Mesenchymal stem cell (in vitro differentiated cells and primary cell): ENCODE results near the gene SCIN.
"Not testable (repeated sequence)": the region's sequence is repeated elsewhere in the genome, so short reads cannot be mapped to it uniquely, and the experiment has no call there.

ENCODE experiments used
- DNase-seq: peaks from one replicate; pipeline ENCODE4 v3.0.0-alpha.2; 2013
- H2AFZ ChIP-seq: one replicate; pipeline ENCODE4 v1.6.1; 2013; ENCODE audit warnings: low read depth, mild to moderate bottlenecking, control low read depth, inconsistent platforms, low read length, moderate library complexity
- H2AK5ac ChIP-seq: 2 replicates; pipeline ENCODE4 v1.6.1; 2013; ENCODE audit warnings: low read length, moderate library complexity, mild to moderate bottlenecking, inconsistent platforms; ENCODE audit not compliant: severe bottlenecking
- H2BK120ac ChIP-seq: one replicate; pipeline ENCODE4 v1.6.1; 2013; ENCODE audit warnings: low read depth, mild to moderate bottlenecking, inconsistent platforms, low read length, moderate library complexity
- H2BK12ac ChIP-seq, 2 experiments: one replicate each; pipeline ENCODE4 v1.6.1; 2013; ENCODE audit warnings: inconsistent platforms in 2 of 2, low read length in 2 of 2, mild to moderate bottlenecking in 2 of 2, moderate library complexity in 2 of 2, control low read depth in 1 of 2
- H2BK15ac ChIP-seq: one replicate; pipeline ENCODE4 v1.6.1; 2013; ENCODE audit warnings: mild to moderate bottlenecking, low read depth, inconsistent platforms; ENCODE audit not compliant: poor library complexity, severe bottlenecking
- H2BK5ac ChIP-seq: 2 replicates; pipeline ENCODE4 v1.6.1; 2013; ENCODE audit warnings: low read depth, mild to moderate bottlenecking, low read length, control low read depth, inconsistent platforms; ENCODE audit not compliant: poor library complexity, severe bottlenecking
- H3K14ac ChIP-seq, 2 experiments: one replicate each; pipeline ENCODE4 v1.6.1; 2013; ENCODE audit warnings: inconsistent platforms in 2 of 2, low read length in 2 of 2, control low read depth in 1 of 2, mild to moderate bottlenecking in 1 of 2, moderate library complexity in 1 of 2
- H3K18ac ChIP-seq, 2 experiments: one replicate each; pipeline ENCODE4 v1.6.1; 2013; ENCODE audit warnings: inconsistent platforms in 2 of 2, low read length in 2 of 2, control low read depth in 1 of 2, low read depth in 1 of 2, mild to moderate bottlenecking in 1 of 2
- H3K23ac ChIP-seq, 2 experiments: one replicate each; pipeline ENCODE4 v1.6.1; 2013; ENCODE audit warnings: inconsistent platforms in 2 of 2, low read length in 2 of 2, mild to moderate bottlenecking in 2 of 2, moderate library complexity in 2 of 2, control low read depth in 1 of 2
- H3K27ac ChIP-seq: 2 replicates; pipeline ENCODE4 v1.5.1; 2013; ENCODE audit warnings: mild to moderate bottlenecking, moderate library complexity, low read length, control low read depth, inconsistent platforms; ENCODE audit not compliant: poor library complexity, severe bottlenecking
- H3K27me3 ChIP-seq, 2 experiments: 2 replicates each; pipeline versions ENCODE4 v1.6.1 to v1.7.0; 2013; ENCODE audit warnings: low read length in 2 of 2, mild to moderate bottlenecking in 2 of 2, moderate library complexity in 2 of 2, control low read depth in 1 of 2, inconsistent platforms in 1 of 2; ENCODE audit not compliant: control insufficient read depth in 1 of 2, insufficient read depth in 1 of 2
- H3K36me3 ChIP-seq, 2 experiments: 2 replicates each; pipeline versions ENCODE4 v1.6.1 to v1.7.0; 2013; ENCODE audit warnings: low read length in 2 of 2, control low read depth in 1 of 2, inconsistent platforms in 1 of 2, low read depth in 1 of 2, mild to moderate bottlenecking in 1 of 2; ENCODE audit not compliant: insufficient read depth in 2 of 2, control insufficient read depth in 1 of 2
- H3K4ac ChIP-seq, 2 experiments: one replicate each; pipeline ENCODE4 v1.6.1; 2013; ENCODE audit warnings: inconsistent platforms in 2 of 2, low read length in 2 of 2, mild to moderate bottlenecking in 2 of 2, moderate library complexity in 2 of 2, control low read depth in 1 of 2, low read depth in 1 of 2
- H3K4me1 ChIP-seq: 2 replicates; pipeline ENCODE4 v1.6.1; 2013; ENCODE audit warnings: low read depth, low read length, control low read depth; ENCODE audit not compliant: control insufficient read depth, insufficient read depth
- H3K4me2 ChIP-seq: 2 replicates; pipeline ENCODE4 v1.6.1; 2013; ENCODE audit warnings: low read length, mild to moderate bottlenecking, inconsistent platforms; ENCODE audit not compliant: poor library complexity, severe bottlenecking
- H3K4me3 ChIP-seq, 2 experiments: 2 replicates each; pipeline versions ENCODE4 v1.5.1 to v1.7.0; 2013; ENCODE audit warnings: low read length in 2 of 2, mild to moderate bottlenecking in 2 of 2, control low read depth in 1 of 2, low read depth in 1 of 2; ENCODE audit not compliant: insufficient read depth in 1 of 2
- H3K79me1 ChIP-seq: replicated peaks from 2 replicates; pipeline ENCODE4 v1.6.1; 2013; ENCODE audit warnings: mild to moderate bottlenecking, control low read depth, low read length, inconsistent platforms; ENCODE audit not compliant: poor library complexity, severe bottlenecking
- H3K9ac ChIP-seq: 2 replicates; pipeline ENCODE4 v1.7.0; 2013; ENCODE audit warnings: mild to moderate bottlenecking, low read length, moderate library complexity
- H3K9me3 ChIP-seq: 2 replicates; pipeline ENCODE4 v1.7.0; 2013; ENCODE audit warnings: mild to moderate bottlenecking, low read length; ENCODE audit not compliant: control insufficient read depth
- H4K8ac ChIP-seq: one replicate; pipeline ENCODE4 v1.6.1; 2013; ENCODE audit warnings: inconsistent platforms, mild to moderate bottlenecking, low read length, moderate library complexity
- H4K91ac ChIP-seq: one replicate; pipeline ENCODE4 v1.6.1; 2013; ENCODE audit warnings: mild to moderate bottlenecking, low read length, inconsistent platforms
- WGBS: methylation state at CpG from one replicate; pipeline ENCODE4 v1.1.7; 2013; ENCODE audit warnings: mixed read lengths; 5-methylcytosine and 5-hydroxymethylcytosine counted together

SCIN gene

GRCh38 chr7:12653518-12653917, 83.0 kb downstream of the SCIN start:
- Histone ChIP-seq H4K8ac (no peak overlapping the region), H3K18ac (no peak overlapping the region), H3K9ac (no peak overlapping the region), H2BK15ac (no peak overlapping the region), H3K36me3 (no peaks in the 10 kb centered on the region), H3K4me3 (no peak overlapping the region), H3K79me1 (no peaks in the 10 kb centered on the region), H2AFZ (no peak overlapping the region), H2BK5ac (no peak overlapping the region), H3K27me3 (no peaks in the 10 kb centered on the region), H4K91ac (no peak overlapping the region), H3K4me1 (no peaks in the 10 kb centered on the region), H3K23ac (no peak overlapping the region), H3K4ac (no peak overlapping the region), H3K9me3 (no peaks in the 10 kb centered on the region), H3K14ac (no peak overlapping the region), H2BK120ac (no peak overlapping the region), H3K4me2 (no peak overlapping the region), H2AK5ac (no peak overlapping the region), H3K27ac (no peak overlapping the region), H2BK12ac (no peak overlapping the region)
- WGBS, result 100% methylated on average over 2 of the region's 2 CpGs
- no peak for DNase-seq

- H3K27me3 ChIP-seq, result no peaks in the 10 kb centered on the region
- H3K4me3 ChIP-seq, result no peak overlapping the region
- no peak overlapping the region for H4K8ac ChIP-seq
- WGBS, result no CpG with 5 or more reads among the region's 2 CpGs
- no peak overlapping the region for H3K9ac ChIP-seq
- no peak overlapping the region for H2BK120ac ChIP-seq
- no peak for DNase-seq
- no peaks in the 10 kb centered on the region for H3K36me3 ChIP-seq
- no peaks in the 10 kb centered on the region for H3K79me1 ChIP-seq
- H2BK15ac ChIP-seq, result no peak overlapping the region
- H3K4me2 ChIP-seq, result no peak overlapping the region
- H2AFZ ChIP-seq, result no peak overlapping the region
- H3K4ac ChIP-seq, result no peak overlapping the region
- no peak overlapping the region for H2BK5ac ChIP-seq
- H3K27ac ChIP-seq, result no peak overlapping the region
- H3K23ac ChIP-seq, result no peak overlapping the region
- no peaks in the 10 kb centered on the region for H3K9me3 ChIP-seq
- no peaks in the 10 kb centered on the region for H3K4me1 ChIP-seq
- no peak overlapping the region for H4K91ac ChIP-seq
- H2BK12ac ChIP-seq, result no peak overlapping the region
- no peak overlapping the region for H3K18ac ChIP-seq
- H2AK5ac ChIP-seq, result no peak overlapping the region
- no peak overlapping the region for H3K14ac ChIP-seq
Observed at GRCh38 chr7:12655161-12655560, 84.6 kb downstream of the SCIN start.

GRCh38 chr7:12660423-12660822, 89.9 kb downstream of the SCIN start:
- WGBS, result 8% methylated on average over 8 of the region's 8 CpGs

GRCh38 chr7:12660986-12661385, 90.5 kb downstream of the SCIN start:
- WGBS, result 69% methylated on average over 3 of the region's 3 CpGs
- not testable (repeated sequence) for H3K27me3 ChIP-seq

More at GRCh38 chr7:12660423-12660822, 89.9 kb downstream of the SCIN start:
- H3K27ac ChIP-seq, result peak overlapping the region; percentile 57
- H2BK5ac ChIP-seq, H3K79me1 ChIP-seq, H3K23ac ChIP-seq, H3K18ac ChIP-seq, H3K14ac ChIP-seq, H2BK15ac ChIP-seq, H3K36me3 ChIP-seq, H2BK12ac ChIP-seq, H2BK120ac ChIP-seq, H2AFZ ChIP-seq, H3K9me3 ChIP-seq, H3K4me2 ChIP-seq, H3K4me3 ChIP-seq, H3K4ac ChIP-seq, H2AK5ac ChIP-seq, H3K4me1 ChIP-seq, H3K9ac ChIP-seq, H3K27me3 ChIP-seq, H4K91ac ChIP-seq: not testable (repeated sequence)
- peak; percentile 86 for DNase-seq
- peak overlapping the region; percentile 48 for H4K8ac ChIP-seq

More at GRCh38 chr7:12660986-12661385, 90.5 kb downstream of the SCIN start:
- DNase-seq, H3K79me1 ChIP-seq, H3K4me2 ChIP-seq, H3K18ac ChIP-seq, H3K9ac ChIP-seq, H2AFZ ChIP-seq, H3K14ac ChIP-seq, H3K4ac ChIP-seq, H4K8ac ChIP-seq, H2BK120ac ChIP-seq, H4K91ac ChIP-seq, H3K36me3 ChIP-seq, H3K9me3 ChIP-seq, H3K23ac ChIP-seq, H3K4me3 ChIP-seq, H3K4me1 ChIP-seq: not testable (repeated sequence)
- Histone ChIP-seq H2BK5ac (peak overlapping the region; percentile 73), H2BK15ac (peak overlapping the region; percentile 90), H2BK12ac (peak overlapping the region in 1 of 2 experiments; percentile 63), H3K27ac (peak overlapping the region; percentile 57), H2AK5ac (peak overlapping the region; percentile 92)
